ENCODE results near the gene DNAAF5. TPM values are rescaled to one million over a fixed set of nuclear protein-coding genes. Genes with fewer than 3 reads are reported as not detected.
A peak's percentile ranks its signal among the peaks of the same experiment; 100 is the strongest.

DNAAF5 gene
- total and polyA plus RNA-seq, 9 of the 15 experiments (the other 6 are each of a cell fraction or from before 2014, with no cell fraction given), result 3.1 to 69.7 (median 19.1) TPM

DNA sequence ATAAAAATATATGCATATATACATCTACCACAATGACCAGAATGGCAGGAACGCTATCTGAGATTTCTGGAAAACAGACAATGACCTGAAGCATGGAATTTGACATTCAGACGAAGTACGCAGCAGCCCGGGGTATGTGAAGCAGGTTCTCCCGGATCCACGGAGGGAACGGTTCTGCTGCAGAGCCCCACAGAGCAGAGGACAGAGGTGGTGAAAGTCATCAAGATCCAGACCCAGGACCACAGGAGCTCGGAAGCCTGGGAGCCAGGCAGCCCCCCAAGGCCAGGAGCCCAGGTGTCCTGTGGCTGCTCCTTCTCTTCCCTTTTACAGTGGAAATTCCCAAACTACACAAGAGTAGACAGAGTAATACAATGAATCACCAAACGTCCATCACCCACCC, 42.1 kb upstream of the DNAAF5 start (continued):
- TF ChIP-seq MIER1 (IDR thresholded peaks at IDR 0.05; ENCODE audit: low read depth) (no peak), ZNF780A (CRISPR knock-in tag; IDR thresholded peaks at IDR 0.05) (no peak), MAFK (IDR thresholded peaks at IDR 0.05; ENCODE audit: low read length) (no peak), ZNF830 (CRISPR knock-in tag; IDR thresholded peaks at IDR 0.05) (no peak), ZNF431 (CRISPR knock-in tag; IDR thresholded peaks at IDR 0.05) (no peak), WHSC1 (IDR thresholded peaks at IDR 0.05; ENCODE audit: low read length) (no peak), ZKSCAN8 (CRISPR knock-in tag; IDR thresholded peaks at IDR 0.05) (no peak), SMAD1 (IDR thresholded peaks at IDR 0.05; ENCODE audit: low read depth, low read length, partially characterized antibody) (no peak)
- TF ChIP-seq, protein P1, sequence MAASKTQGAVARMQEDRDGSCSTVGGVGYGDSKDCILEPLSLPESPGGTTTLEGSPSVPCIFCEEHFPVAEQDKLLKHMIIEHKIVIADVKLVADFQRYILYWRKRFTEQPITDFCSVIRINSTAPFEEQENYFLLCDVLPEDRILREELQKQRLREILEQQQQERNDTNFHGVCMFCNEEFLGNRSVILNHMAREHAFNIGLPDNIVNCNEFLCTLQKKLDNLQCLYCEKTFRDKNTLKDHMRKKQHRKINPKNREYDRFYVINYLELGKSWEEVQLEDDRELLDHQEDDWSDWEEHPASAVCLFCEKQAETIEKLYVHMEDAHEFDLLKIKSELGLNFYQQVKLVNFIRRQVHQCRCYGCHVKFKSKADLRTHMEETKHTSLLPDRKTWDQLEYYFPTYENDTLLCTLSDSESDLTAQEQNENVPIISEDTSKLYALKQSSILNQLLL (CRISPR knock-in tag; IDR thresholded peaks at IDR 0.05; ENCODE audit: borderline replicate concordance), result no peak

DNA sequence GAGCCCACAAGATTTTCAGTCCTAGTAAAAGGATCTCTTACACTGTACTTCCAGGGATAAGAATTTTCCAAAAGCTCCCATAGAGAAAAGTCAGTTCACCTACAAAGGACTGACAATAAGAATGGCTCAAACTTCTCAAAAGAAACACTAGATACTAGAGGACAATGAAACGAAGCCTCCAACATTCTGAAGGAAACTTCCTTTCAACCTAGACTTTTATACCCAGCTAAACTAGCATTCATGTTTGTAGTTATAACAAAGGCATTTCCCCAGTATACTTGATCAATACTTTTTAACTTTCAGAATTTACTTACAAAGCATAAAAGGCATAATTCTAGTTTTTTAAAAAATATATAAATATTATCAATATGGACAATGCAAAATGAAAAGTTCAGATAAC, 41.0 kb upstream of the DNAAF5 start:
- no peak for DNase-seq (ENCODE audit: extremely low read depth in 1 of 4, low spot score in 3 of 4)
- Histone ChIP-seq H3K9ac (ENCODE audit: insufficient read depth in 1 of 2, low read depth in 2 of 2, low read length in 2 of 2) (no peak overlapping the region), H3K9me3 (replicated peaks; ENCODE audit: control insufficient read depth, insufficient read depth, low read depth, low read length) (peaks cover 26% of the 10 kb centered on the region), H3K4me3 (no peak overlapping the region), H3K27ac (ENCODE audit: extremely low read depth, low read depth, low read length) (no peak overlapping the region), H2AFZ (ENCODE audit: low read depth, low read length) (no peak overlapping the region), H3K4me2 (ENCODE audit: insufficient read depth, low read length) (no peak overlapping the region), H3K9me1 (ENCODE audit: control insufficient read depth, insufficient read depth, low read length) (no peaks in the 10 kb centered on the region), H3K36me3 (ENCODE audit: control insufficient read depth, insufficient read depth, low read length) (peaks cover 6% of the 10 kb centered on the region; the same call in 1 of the 3 replicates), H3K79me2 (ENCODE audit: control insufficient read depth, insufficient read depth, low read length) (no peaks in the 10 kb centered on the region), H4K20me1 (replicated peaks; ENCODE audit: control insufficient read depth, insufficient read depth, low read length) (no peaks in the 10 kb centered on the region), H3K4me1 (replicated peaks in 1 of 2; ENCODE audit: control insufficient read depth in 2 of 2, insufficient read depth in 2 of 2, low read length in 2 of 2) (no peaks in the 10 kb centered on the region), H3K27me3 (ENCODE audit: control insufficient read depth in 2 of 2, insufficient read depth in 2 of 2, low read length in 2 of 2) (no peaks in the 10 kb centered on the region)
- ATAC-seq, result no peak
- WGBS (ENCODE audit: insufficient coverage, low coverage, missing lambda C conversion rate), result 57% methylated on average over 1 of the region's 1 CpG
- no TSS peak for BruUV-seq (replicated peaks)
- in situ Hi-C loops (cut with MboI) (no loop called here), intact Hi-C loops (cut with micrococcal nuclease) (no loop called here)
- TF ChIP-seq ZFP1 (CRISPR knock-in tag; IDR thresholded peaks at IDR 0.05), result peak; percentile 99
- 0 out of 2 replicates have a peak, but pooled peaks have one; percentile 68 for TF ChIP-seq TRIM28 (IDR thresholded peaks at IDR 0.05)
- TF ChIP-seq ZNF165 (CRISPR knock-in tag; IDR thresholded peaks at IDR 0.05; ENCODE audit: borderline replicate concordance), result no peak
- TF ChIP-seq TRIM24 (IDR thresholded peaks at IDR 0.05), result peak in 1 of 2 experiments; percentile 39; a peak in 1 of 4 replicates
- TF ChIP-seq CBX3 (IDR thresholded peaks at IDR 0.05; ENCODE audit: borderline replicate concordance in 1 of 2, low read length in 2 of 2), result peak in 1 of 2 experiments; percentile 74; a peak in 2 of 3 replicates
- TF ChIP-seq NFIC (IDR thresholded peaks at IDR 0.05), result no peak
- TF ChIP-seq CBX5 (IDR thresholded peaks at IDR 0.05; ENCODE audit: borderline replicate concordance, low read depth), result 0 out of 2 replicates have a peak, but pooled peaks have one; percentile 21
- TF ChIP-seq TOE1 (IDR thresholded peaks at IDR 0.05; ENCODE audit: borderline replicate concordance), result no peak
- no peak for TF ChIP-seq TOE1 (CRISPR knock-in tag; IDR thresholded peaks at IDR 0.05; ENCODE audit: borderline replicate concordance, low read depth)
- no peak for TF ChIP-seq HNRNPK (IDR thresholded peaks at IDR 0.05; ENCODE audit: low read depth, low read length, poor library complexity, severe bottlenecking)
- no peak for TF ChIP-seq FOXK2 (conservative IDR thresholded peaks at IDR 0.05 in 1 of 2, IDR thresholded peaks at IDR 0.05 in 1 of 2; ENCODE audit: low read depth in 2 of 2)
- ChIA-PET POLR2A (no interaction called here), CTCF (ENCODE audit: low intra/inter-chr PET ratio) (no interaction called here)
- peak; percentile 62 for FAIRE-seq

All from K562 (cell line).